ENCODE measurements around the gene TRIM7. TPM values are rescaled to one million over a fixed set of nuclear protein-coding genes. Genes with fewer than 3 reads are reported as not detected.
A peak's percentile ranks its signal among the peaks of the same experiment; 100 is the strongest.

The TRIM7 gene
- total RNA-seq, 1 donor from 2014 or later, result 4.0 TPM

- Mint-ChIP-seq H3K27ac (ENCODE audit: unreplicated experiment) (peak overlapping the region; percentile 98), H3K4me1 (ENCODE audit: unreplicated experiment) (peaks cover 34% of the 10 kb centered on the region), H3K4me3 (ENCODE audit: unreplicated experiment) (peak overlapping the region; percentile 97), H3K36me3 (ENCODE audit: unreplicated experiment) (no peaks in the 10 kb centered on the region), H3K27me3 (ENCODE audit: unreplicated experiment) (no peaks in the 10 kb centered on the region), H3K9me3 (ENCODE audit: unreplicated experiment) (no peaks in the 10 kb centered on the region)
- DNase-seq (ENCODE audit: extremely low spot score, unreplicated experiment), result peak; percentile 91
- TF ChIP-seq, protein P1, sequence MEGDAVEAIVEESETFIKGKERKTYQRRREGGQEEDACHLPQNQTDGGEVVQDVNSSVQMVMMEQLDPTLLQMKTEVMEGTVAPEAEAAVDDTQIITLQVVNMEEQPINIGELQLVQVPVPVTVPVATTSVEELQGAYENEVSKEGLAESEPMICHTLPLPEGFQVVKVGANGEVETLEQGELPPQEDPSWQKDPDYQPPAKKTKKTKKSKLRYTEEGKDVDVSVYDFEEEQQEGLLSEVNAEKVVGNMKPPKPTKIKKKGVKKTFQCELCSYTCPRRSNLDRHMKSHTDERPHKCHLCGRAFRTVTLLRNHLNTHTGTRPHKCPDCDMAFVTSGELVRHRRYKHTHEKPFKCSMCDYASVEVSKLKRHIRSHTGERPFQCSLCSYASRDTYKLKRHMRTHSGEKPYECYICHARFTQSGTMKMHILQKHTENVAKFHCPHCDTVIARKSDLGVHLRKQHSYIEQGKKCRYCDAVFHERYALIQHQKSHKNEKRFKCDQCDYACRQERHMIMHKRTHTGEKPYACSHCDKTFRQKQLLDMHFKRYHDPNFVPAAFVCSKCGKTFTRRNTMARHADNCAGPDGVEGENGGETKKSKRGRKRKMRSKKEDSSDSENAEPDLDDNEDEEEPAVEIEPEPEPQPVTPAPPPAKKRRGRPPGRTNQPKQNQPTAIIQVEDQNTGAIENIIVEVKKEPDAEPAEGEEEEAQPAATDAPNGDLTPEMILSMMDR (IDR thresholded peaks at IDR 0.05), result no peak
Measured at GRCh38 chr5:181188700-181189362, 16.2 kb downstream of the TRIM7 start.

GRCh38 chr5:181187500-181188213 lies 17.3 kb downstream of the TRIM7 start:
- TF ChIP-seq, protein P1 (IDR thresholded peaks at IDR 0.05), result peak; percentile 40
- Mint-ChIP-seq H3K36me3 (ENCODE audit: unreplicated experiment) (no peaks in the 10 kb centered on the region), H3K9me3 (ENCODE audit: unreplicated experiment) (no peaks in the 10 kb centered on the region), H3K4me1 (ENCODE audit: unreplicated experiment) (peaks cover 31% of the 10 kb centered on the region), H3K4me3 (ENCODE audit: unreplicated experiment) (peak overlapping the region; percentile 97), H3K27me3 (ENCODE audit: unreplicated experiment) (no peaks in the 10 kb centered on the region), H3K27ac (ENCODE audit: unreplicated experiment) (peak overlapping the region; percentile 98)
- DNase-seq (ENCODE audit: extremely low spot score, unreplicated experiment), result peak; percentile 94

DNA sequence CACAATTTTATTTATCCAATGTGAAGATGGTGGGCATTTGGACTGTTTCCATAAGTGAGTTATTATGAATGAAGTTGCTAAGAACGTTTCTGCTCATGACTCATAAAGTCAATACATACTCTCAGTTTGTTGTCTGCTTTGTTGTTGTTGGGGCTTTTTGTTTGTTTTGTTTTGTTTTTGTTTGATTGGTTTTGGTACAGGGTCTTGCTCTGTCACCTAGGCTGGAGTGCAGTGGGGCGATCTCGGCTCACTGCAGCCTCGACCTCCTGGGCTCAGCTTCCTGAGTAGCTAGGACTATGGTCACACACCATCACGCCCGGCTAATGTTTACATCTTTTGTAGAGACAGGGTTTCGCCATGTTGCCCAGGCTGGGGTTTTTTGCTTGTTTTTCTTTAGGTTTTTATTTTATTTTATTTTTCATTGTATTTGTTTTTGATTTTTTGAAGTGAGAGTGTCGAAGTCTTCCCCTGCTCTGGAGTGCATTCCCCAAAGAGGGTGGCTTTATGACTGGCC lies 18.0 kb downstream of the TRIM7 start:
- TF ChIP-seq, protein P1 (IDR thresholded peaks at IDR 0.05), result no peak
- no peaks in the 10 kb centered on the region for H3K36me3 Mint-ChIP-seq (ENCODE audit: unreplicated experiment)
- no peak for DNase-seq (ENCODE audit: extremely low spot score, unreplicated experiment)
- no peaks in the 10 kb centered on the region for H3K27me3 Mint-ChIP-seq (ENCODE audit: unreplicated experiment)
- H3K4me1 Mint-ChIP-seq (ENCODE audit: unreplicated experiment), result peaks cover 25% of the 10 kb centered on the region
- no peaks in the 10 kb centered on the region for H3K9me3 Mint-ChIP-seq (ENCODE audit: unreplicated experiment)
- peak overlapping the region; percentile 97 for H3K4me3 Mint-ChIP-seq (ENCODE audit: unreplicated experiment)
- peak overlapping the region; percentile 98 for H3K27ac Mint-ChIP-seq (ENCODE audit: unreplicated experiment)

GRCh38 chr5:181186022-181186421 lies 19.0 kb downstream of the TRIM7 start:
- Mint-ChIP-seq H3K9me3 (ENCODE audit: unreplicated experiment) (no peaks in the 10 kb centered on the region), H3K4me3 (ENCODE audit: unreplicated experiment) (no peak overlapping the region), H3K27ac (ENCODE audit: unreplicated experiment) (no peak overlapping the region), H3K4me1 (ENCODE audit: unreplicated experiment) (peaks cover 20% of the 10 kb centered on the region), H3K27me3 (ENCODE audit: unreplicated experiment) (no peaks in the 10 kb centered on the region), H3K36me3 (ENCODE audit: unreplicated experiment) (no peaks in the 10 kb centered on the region)
- no peak for DNase-seq (ENCODE audit: extremely low spot score, unreplicated experiment)
- TF ChIP-seq, protein P1 (IDR thresholded peaks at IDR 0.05), result no peak

DNA sequence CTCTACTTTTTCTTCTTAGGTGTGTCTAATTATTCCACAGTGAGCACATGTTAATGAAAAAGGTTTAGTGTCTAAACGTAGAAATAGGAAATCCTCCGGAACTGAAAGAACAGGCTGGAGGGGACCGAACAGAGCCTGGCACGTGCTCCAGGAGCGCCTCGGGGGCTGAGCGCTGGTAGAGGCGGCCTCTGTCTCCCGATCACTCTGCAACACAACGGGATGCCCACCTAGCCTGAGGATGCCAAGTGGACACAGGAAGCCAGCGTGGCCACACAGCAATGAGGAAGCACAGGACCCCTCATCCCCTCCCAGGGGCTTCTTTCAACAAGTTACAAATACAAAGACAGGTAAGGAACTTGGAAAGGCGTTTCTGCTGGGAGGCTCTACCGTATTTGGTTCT lies 19.4 kb downstream of the TRIM7 start:
- no peak overlapping the region for H3K27ac Mint-ChIP-seq (ENCODE audit: unreplicated experiment)
- H3K4me1 Mint-ChIP-seq (ENCODE audit: unreplicated experiment), result peaks cover 20% of the 10 kb centered on the region
- H3K9me3 Mint-ChIP-seq (ENCODE audit: unreplicated experiment), result no peaks in the 10 kb centered on the region
- H3K27me3 Mint-ChIP-seq (ENCODE audit: unreplicated experiment), result no peaks in the 10 kb centered on the region
- DNase-seq (ENCODE audit: extremely low spot score, unreplicated experiment), result no peak
- H3K36me3 Mint-ChIP-seq (ENCODE audit: unreplicated experiment), result no peaks in the 10 kb centered on the region
- H3K4me3 Mint-ChIP-seq (ENCODE audit: unreplicated experiment), result peak overlapping the region; percentile 10
- TF ChIP-seq, protein P1 (IDR thresholded peaks at IDR 0.05), result no peak

All from osteocyte (in vitro differentiated cells).